ENCODE results near the gene MTA2. TPM values are rescaled to one million over a fixed set of nuclear protein-coding genes. Genes with fewer than 3 reads are reported as not detected.
"Not testable (repeated sequence)": the region's sequence is repeated elsewhere in the genome, so short reads cannot be mapped to it uniquely, and the experiment has no call there.

Gene MTA2
- total RNA-seq, 1 donor from 2014 or later: 26.3 TPM

DNA sequence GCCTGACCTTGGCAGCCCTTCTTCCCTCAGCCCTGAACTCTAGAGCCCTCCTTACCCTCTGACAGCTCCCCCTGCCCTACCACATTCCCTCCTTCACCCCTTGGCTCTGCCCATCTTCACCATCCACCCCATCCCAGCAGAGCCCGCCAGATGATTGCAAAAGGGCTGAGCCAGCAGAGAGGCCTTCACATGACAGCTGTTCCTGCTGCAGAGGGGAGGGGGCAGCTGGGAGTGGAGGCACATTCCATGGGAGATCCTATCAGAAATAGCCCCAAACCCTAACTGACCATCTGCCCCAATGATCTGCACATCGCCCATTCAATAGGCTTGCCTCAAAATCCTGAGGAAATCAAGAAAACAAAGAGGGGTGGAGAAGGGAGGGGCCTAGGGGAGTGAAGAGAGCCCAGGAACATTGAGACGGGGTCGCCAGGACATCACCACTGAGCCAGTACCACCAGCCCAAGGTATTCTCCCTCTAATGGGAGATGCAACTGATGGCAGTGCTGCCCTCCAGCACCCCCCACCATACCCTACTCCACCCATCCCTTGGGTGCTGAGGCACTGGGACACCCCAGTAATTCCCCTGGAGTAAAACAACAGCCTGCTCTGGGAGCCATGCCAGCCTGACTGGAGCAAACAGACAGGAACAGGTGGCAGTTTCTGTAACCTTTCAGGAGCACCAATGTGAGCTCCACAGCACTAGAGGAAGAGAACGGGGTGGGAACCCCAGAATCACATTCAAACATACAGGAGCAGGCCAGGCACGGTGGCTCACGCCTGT lies 47.1 kb downstream of the MTA2 start:
- DNase-seq: peak; percentile 30
- peak overlapping the region; percentile 94 for H3K27ac ChIP-seq (replicated peaks)
- intact Hi-C loops (cut with micrococcal nuclease): no loop called here
- no peaks in the 10 kb centered on the region for H3K9me3 ChIP-seq (replicated peaks)
- TF ChIP-seq, protein P1, sequence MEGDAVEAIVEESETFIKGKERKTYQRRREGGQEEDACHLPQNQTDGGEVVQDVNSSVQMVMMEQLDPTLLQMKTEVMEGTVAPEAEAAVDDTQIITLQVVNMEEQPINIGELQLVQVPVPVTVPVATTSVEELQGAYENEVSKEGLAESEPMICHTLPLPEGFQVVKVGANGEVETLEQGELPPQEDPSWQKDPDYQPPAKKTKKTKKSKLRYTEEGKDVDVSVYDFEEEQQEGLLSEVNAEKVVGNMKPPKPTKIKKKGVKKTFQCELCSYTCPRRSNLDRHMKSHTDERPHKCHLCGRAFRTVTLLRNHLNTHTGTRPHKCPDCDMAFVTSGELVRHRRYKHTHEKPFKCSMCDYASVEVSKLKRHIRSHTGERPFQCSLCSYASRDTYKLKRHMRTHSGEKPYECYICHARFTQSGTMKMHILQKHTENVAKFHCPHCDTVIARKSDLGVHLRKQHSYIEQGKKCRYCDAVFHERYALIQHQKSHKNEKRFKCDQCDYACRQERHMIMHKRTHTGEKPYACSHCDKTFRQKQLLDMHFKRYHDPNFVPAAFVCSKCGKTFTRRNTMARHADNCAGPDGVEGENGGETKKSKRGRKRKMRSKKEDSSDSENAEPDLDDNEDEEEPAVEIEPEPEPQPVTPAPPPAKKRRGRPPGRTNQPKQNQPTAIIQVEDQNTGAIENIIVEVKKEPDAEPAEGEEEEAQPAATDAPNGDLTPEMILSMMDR (IDR thresholded peaks at IDR 0.05; ENCODE audit: borderline replicate concordance): no peak
- H3K4me1 ChIP-seq: peaks cover 90% of the 10 kb centered on the region
- H3K36me3 ChIP-seq: peaks cover 26% of the 10 kb centered on the region
- no peaks in the 10 kb centered on the region for H3K27me3 ChIP-seq (ENCODE audit: low read depth)
- H3K4me3 ChIP-seq: no peak overlapping the region

DNA sequence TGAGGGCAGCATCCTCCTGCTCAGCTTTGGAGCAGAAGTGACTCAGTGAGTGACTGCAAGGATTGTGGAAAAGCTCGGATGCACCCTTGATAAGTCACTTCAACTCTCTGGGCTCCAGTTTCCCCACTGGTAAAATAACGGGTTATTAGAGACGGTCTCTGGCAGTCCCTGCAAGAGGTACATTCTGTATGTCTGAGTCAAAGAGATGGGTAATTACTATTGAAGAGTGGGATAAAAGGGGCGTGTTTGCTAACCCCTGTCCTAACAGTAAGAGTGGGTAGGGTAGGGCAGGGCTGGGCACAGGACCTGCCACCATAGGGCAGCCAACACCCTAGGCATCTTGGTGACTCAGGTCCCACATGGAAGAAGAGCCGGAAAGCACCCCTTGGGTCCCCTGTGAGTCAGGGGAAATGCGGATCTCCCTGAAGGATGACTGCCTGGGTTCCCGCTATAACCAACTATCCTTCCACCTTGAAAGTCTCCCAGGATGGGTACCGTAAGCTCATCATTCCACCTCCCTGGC lies 47.8 kb downstream of the MTA2 start:
- intact Hi-C loops (cut with micrococcal nuclease): no loop called here
- H3K4me3 ChIP-seq: peak overlapping the region; percentile 49
- peaks cover 90% of the 10 kb centered on the region for H3K4me1 ChIP-seq
- DNase-seq: no peak
- TF ChIP-seq, protein P1 (IDR thresholded peaks at IDR 0.05; ENCODE audit: borderline replicate concordance): no peak
- H3K9me3 ChIP-seq (replicated peaks): no peaks in the 10 kb centered on the region
- H3K27ac ChIP-seq (replicated peaks): peak overlapping the region; percentile 94
- peaks cover 19% of the 10 kb centered on the region for H3K36me3 ChIP-seq
- no peaks in the 10 kb centered on the region for H3K27me3 ChIP-seq (ENCODE audit: low read depth)

DNA sequence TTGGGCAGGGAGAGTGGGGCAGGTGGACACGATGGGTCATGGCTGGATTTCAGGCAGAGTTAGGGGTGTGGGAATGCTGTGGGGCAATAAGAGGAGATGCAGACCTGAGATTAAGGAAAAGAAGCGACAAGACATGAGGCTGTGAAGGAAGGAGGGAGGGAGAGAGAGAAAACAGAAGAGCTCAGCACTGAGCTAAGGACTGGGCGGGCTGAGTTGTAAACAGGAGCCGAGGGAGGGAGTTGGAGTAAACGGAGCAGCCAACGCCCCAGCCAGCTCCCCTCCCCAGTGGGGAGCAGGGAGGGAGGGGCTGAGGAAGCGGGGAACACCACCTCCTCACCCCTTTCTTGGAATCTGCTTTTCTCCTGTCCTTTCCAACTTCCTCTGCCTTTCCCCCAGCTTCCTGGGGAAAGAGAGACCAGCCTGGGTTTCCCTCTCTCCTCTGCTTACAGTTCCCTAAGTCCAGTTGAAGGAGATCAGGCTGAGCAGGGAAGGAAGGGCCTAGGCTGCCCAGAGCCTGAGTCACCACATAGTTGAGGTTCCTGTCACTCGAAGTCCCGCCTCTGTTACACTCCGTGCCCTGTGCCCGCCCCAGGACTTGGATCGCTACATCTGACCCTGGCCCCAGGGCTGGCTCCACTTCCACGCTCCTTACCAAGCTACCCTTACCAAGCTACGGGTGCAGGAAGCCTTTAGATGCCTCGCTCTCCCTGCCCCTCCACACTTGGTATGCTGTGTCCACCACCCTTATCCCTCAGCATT lies 48.4 kb downstream of the MTA2 start:
- TF ChIP-seq, protein P1 (IDR thresholded peaks at IDR 0.05; ENCODE audit: borderline replicate concordance): no peak
- Histone ChIP-seq H3K9me3 (replicated peaks) (no peaks in the 10 kb centered on the region), H3K4me1 (peaks cover 96% of the 10 kb centered on the region), H3K36me3 (peaks cover 12% of the 10 kb centered on the region), H3K27ac (replicated peaks) (peak overlapping the region; percentile 94), H3K27me3 (ENCODE audit: low read depth) (no peaks in the 10 kb centered on the region), H3K4me3 (peak overlapping the region; percentile 49)
- intact Hi-C loops (cut with micrococcal nuclease): no loop called here
- DNase-seq: peak; percentile 86

DNA sequence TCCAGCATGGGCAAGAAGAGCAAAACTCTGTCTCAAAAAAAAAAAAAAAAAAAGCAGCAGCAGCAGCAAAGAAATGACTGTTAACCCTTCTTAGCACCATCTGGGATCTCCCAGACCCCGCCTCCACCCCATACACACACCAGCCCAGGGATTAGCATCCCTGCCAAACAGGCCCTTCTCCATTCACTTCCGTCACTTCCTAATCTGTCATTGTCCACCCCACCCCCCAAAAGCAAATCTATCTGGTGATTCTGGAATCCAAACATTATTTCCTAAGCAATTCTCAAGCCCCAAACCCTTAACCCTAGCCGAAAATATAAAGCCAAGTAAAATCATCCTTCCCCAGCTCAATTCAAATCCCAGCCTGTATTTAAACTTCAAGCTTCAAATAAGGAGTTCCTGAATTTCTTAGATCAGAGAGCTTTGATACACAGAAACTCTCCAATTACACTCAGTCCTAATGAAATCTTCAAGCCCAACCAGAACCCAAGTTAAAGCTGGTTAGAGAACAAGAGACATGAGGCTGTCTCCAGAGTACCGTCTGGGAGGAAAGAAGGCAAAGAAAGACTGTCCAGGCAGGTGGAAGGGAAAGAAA lies 49.1 kb downstream of the MTA2 start:
- peak overlapping the region; percentile 49 for H3K4me3 ChIP-seq
- TF ChIP-seq, protein P1 (IDR thresholded peaks at IDR 0.05; ENCODE audit: borderline replicate concordance): no peak
- peaks cover 6% of the 10 kb centered on the region for H3K36me3 ChIP-seq
- peak; percentile 26 for DNase-seq
- peak overlapping the region; percentile 94 for H3K27ac ChIP-seq (replicated peaks)
- H3K9me3 ChIP-seq (replicated peaks): no peaks in the 10 kb centered on the region
- intact Hi-C loops (cut with micrococcal nuclease): no loop called here
- peaks cover 100% of the 10 kb centered on the region for H3K4me1 ChIP-seq
- no peaks in the 10 kb centered on the region for H3K27me3 ChIP-seq (ENCODE audit: low read depth)

DNA sequence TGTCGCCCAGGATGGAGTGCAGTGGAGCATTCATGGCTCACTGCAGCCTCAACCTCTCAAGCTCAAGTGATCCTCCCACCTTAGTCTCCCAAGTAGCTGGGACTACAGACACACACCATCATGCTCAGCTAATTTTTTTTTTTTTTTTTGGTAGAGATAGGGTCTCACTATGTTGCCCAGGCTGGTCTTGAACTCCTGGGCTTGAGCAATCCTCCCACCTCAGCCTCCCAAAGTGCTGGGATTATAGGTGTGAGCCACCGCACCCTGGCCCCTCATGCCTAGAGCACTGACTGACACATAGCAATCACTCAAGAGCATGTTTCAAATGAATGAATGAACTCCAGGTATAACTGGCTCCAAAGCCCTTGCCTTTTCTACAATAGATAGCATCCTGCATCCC lies 51.2 kb downstream of the MTA2 start:
- Histone ChIP-seq H3K27ac (replicated peaks) (peak overlapping the region; percentile 100), H3K4me1 (peaks cover 98% of the 10 kb centered on the region)
- DNase-seq; H3K27me3 ChIP-seq (ENCODE audit: low read depth); H3K4me3 ChIP-seq; H3K36me3 ChIP-seq; intact Hi-C loops (cut with micrococcal nuclease); H3K9me3 ChIP-seq (replicated peaks): not testable (repeated sequence)
